Hepatic stellate cell (primary cell): Measurements from ENCODE around the gene TBCK.
"Not testable (repeated sequence)": the region's sequence is repeated elsewhere in the genome, so short reads cannot be mapped to it uniquely, and the experiment has no call there.

ENCODE experiments used
- DNase-seq: peaks from one replicate; pipeline ENCODE4 v3.0.0; 2011; ENCODE audit warnings: low spot score

Gene TBCK

DNA sequence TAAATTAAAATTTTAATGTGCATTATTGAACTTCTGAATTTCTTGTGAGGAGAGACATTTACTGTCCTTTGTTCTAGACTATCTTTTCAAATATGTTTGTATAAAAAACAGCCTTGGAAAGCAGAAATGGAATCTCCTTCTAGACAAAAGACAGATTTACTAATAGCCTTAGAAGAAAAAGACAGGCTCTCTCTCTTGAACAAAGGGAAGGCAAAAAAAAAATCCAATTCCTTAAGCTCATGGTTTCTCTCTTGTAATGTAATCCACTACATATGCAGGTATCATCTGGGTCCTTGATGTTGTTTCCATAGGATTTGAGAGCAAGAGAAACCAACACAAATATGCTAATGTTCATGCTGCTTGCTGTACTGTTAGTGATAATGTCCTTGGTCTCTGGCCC lies 106.0 kb downstream of the TBCK start:
- no peak for DNase-seq

DNA sequence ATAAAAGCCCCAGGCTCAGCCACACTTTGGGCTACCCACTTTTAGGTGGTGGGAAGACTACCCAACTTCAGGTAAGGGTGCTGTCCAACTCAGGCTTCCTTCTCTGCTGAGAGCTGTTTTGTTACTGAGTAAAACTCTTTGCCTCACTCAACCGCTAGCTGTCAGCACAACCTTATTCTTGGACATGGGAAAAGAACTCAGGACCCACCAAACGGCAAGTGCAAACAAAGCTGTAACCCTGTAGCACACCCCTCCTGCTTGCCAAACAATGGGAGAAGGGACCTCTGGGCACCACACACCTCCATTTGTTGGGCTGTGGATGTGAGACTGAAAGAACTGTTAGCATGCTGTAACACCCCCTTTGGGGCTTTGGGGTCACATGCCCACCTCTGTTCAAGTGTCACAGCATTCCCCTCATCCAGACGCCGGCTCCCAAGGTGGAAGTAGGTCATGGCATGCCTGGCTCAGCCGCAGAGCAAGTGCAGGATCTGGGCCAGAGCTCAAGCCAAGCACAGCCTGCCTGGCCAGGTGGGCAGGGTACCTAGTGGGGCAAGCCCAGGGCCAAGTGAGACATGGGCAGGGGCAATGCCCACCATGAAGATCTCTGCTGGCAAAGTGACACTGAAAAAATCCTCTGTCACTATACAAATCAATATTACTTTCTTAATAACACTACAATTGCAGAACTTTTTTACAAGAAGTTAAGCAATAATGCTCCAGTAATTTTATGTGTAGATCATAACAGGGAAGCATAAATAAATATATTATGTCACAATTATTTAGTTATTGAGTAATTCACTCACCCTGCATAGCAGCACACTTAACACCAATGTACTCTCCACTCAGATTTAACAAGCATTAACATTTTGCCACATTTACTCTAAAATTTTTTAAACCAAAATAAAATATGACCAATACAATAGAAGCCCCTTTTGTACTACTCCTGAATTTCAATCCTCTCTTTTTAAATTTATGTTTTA lies 107.2 kb downstream of the TBCK start:
- DNase-seq: no peak

DNA sequence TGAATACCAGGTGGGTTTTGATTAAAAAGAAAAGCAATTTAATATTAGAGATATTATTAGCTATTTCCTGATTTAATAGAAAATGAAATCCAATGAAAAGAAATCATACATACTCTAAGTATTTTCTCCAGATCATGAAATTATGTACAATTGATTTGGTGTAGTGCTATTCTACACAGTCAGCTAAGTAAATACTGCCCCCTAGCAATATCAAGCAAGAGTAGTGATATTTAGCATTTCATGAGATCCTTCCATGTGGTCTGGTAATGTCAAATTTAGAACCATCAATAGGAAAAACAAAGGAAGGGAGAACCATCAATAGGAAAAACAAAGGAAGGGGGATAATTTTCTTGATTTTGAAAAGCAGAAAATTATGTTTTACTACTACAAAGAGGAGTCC lies 114.6 kb downstream of the TBCK start:
- DNase-seq: no peak

DNA sequence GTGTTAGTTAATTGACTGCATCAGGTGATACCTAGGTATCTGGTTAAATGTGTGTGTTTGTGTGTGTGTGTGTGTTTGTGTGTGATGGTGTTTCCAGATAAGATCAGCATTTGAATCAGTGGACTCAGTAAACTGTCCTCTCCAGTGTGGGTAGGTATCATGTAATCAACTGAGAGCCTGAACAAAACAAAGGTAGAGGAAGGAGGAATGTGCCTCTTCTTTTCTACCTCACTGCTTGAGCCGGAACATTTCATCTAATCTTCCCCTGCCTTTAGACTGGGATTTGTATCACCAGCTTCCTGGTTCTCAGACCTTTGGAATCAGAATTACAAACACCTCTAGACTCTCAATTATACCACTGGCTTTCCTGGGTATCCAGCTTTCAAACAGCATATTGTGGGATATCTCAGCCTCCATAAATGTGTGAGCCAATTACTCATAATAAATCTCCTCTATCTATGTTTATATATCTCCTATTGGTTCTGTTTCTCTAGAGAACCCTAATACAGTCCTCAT lies 120.5 kb downstream of the TBCK start:
- no peak for DNase-seq

DNA sequence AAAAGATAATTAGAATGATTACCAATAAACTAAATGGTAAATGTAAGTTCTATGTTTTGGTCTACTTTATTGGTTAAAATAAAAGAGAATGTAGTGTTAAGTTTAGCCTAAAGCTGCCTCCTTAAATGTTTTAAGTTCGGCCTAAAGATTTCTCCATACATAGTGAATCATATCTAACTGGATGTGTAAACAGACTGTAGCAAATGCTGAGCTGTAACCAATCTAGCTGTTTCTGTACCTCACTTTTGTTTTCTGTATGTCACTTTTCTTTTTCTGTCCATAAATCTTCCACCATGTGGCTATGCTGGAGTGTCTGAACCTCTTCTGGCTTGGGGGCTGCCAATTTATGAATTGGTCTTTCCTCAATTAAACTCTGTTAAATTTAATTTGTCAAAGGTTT lies 121.2 kb downstream of the TBCK start:
- no peak for DNase-seq

DNA sequence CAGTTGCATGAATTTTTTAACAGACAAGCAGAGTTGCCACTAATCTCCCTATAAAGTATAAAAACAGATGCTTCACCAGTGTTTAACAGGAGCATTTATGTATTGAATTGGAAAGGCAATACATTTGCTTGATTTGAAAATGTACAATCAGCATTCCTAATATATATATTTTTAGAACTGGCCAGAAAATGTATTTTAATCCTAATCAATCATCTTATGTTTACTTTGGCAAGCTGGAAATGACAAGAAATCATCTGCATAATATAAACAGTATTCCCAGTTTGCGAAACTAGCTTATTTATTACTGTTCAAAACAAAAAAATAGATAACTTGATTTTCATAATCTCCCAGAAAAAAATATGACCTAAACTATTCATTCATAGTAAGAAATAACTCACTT lies 123.9 kb downstream of the TBCK start:
- DNase-seq: no peak

DNA sequence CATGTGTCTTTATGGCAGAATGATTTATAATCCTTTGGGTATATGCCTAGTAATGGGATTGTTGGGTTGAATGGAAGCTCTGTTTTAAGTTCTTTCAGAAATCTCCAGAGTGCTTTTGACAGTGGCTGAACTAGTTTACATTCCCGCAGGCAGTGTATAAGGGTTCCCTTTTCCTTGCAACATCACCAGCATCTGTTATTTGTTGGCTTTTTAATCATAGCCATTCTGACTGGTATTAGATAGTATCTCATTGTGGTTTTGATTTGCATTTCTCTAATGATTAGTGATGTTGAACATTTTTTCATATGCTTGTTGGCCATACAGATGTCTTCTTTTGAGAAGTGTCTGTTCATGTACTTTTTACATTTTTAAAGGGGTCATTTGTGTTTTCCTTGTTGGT lies 129.8 kb downstream of the TBCK start:
- no peak for DNase-seq

DNA sequence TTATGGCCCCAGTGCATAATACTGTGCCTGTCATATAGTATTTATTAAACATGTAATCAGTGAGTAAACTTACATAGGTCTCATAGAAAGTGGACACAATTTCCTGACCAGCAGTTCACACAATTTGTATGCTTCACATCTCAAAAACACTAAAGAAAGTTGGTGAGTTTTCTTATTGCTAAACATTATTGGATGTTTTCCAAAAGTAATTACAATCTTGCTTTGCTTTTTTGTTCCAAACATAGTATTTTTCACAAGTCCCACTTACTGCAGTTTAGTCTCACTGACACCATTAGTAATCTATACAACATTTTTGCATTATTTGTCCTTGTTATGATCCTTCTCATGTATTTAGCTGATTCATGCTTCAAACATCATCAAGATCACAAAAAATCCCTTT lies 132.5 kb downstream of the TBCK start:
- no peak for DNase-seq

DNA sequence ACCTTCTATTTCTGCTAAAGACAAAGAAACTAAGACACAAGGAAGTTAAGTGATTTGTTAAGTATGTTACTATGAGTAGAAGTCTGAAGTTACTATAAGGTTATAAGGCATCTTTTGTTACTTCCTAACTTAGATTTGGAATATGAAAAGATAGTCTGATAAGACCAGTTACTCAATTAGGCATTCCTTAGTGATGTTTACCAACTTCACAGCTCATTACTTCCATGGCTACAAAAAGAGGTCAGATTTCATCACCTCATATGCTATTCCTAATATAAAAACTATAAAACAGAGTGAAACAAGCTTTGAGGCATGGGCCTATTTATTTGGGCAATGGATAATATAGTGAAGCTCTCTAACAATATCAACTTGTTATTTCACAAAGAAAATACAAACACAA lies 143.1 kb downstream of the TBCK start:
- no peak for DNase-seq

DNA sequence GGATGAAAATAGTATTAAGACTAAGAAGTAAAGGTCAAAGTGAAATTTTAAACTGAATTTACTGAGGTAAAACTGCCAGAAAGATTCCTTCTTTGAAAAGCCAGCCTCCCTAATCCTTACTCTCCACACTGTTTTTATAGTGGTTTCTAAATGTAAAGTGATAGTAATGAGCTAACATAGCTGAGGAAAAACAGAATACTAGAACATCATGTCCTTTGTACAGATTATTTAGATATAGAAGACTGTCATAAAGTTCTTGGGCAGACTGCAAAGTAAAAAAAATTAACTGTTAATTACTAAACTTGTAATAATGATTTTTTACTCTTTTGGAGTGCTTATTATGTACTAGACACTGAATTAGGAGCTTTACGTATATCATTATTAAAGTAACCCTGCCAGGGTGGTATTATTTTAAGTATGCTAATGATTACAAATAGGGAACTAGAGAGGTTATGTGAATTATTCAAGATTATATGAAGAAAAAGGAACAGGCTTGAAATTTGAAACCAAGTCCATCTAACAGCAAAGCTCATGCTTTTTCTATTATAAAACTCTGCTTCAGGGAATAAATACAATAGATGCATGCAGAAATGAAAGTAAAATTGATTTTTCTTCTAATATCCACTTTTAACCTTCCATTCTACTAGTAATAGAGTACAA lies 150.5 kb downstream of the TBCK start:
- no peak for DNase-seq

DNA sequence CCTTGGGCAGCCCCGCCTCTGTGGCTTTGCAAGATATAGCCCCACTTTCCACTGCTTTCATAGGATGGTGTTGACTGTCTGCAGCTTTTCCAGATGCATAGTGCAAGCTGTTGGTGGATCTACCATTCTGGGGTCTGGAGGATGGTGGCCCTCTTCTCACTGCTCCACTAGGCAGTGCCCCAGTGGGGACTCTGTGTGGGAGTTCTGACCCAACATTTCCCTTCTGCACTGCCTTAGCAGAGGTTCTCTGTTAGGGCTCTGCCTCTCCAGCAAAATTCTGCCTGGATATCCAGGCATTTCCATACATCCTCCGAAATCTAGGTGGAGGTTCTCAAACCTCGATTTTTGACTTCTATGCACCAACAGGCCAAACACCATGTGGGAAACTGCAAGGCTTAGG lies 153.7 kb downstream of the TBCK start:
- DNase-seq: no peak

DNA sequence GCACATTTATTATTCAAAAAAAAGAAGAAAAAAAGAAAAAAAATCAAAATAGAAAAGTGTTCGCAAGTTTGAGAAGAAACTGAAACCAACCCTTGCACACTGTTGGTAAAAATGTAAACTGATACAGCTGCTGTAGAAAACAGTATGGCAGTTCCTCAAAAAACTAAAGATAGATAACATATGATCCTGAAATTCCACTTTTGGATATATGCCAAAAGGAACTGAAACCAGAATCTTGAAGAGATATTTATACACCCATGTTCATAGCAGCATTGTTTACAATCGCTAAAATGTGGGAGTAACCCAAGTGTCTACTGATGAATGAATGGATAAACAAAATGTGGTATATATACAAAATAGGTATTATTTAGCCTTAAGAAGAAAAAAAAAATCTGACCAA lies 155.4 kb downstream of the TBCK start:
- DNase-seq: no peak

DNA sequence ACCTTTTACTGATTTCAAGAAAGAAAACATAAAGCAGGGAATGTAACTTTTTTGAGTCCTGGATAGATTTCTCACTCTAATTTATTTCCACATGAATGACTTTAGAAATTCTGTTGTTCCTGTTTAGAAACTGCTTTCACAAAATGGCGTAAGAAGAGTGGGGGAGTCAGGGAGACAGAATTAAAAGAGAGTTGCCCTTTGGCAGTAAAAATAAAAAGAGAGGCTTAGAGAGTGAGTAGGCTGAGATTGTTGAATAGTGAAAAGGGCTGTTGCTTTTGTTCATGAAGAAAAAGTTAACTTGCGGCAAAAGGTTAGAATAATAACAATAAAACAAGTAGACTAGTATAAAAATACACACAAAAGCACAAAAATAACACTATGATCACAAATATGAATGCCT lies 166.1 kb downstream of the TBCK start:
- DNase-seq: no peak

DNA sequence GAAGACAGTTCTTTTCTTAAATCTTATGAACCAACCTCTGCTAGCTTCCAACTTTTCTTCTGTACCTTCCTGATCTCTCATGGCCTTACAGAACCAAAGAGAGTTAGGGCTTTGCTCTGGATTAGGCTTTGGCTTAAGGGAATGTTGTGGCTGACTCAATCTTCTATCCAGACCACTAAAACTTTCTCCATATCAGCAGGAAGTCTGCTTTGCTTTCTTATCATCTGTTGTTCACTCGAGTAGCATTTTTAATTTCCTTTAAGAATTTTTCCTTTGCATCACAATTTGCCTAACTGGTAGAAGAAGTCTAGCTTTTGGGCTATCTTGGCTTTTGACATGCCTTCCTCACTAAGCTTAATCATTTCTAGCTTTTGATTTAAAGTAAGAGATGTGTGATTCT lies 167.0 kb downstream of the TBCK start:
- no peak for DNase-seq

DNA sequence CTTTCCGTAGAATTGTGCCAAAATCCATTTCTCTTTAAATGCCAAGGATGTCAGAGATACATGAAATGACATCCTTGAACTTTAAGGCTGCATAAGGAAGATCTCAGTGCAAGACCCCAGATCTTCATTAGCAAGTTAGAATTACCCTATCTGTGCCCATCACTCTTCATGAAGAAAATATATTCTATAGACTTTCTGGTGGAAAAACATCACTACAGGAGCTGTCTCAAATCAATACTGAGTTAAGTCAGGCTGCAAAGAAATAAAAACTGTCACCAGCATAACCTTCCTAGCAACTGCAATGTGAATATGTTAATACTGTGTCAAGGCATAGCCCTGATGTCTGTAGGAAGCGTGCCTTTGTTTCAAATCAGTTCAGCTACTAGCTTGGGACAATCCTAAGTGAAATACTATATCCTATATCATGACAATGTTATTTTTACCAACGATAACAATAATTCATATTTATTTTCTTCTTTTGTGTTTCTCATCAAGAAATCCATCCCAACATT lies 173.3 kb downstream of the TBCK start:
- DNase-seq: no peak

DNA sequence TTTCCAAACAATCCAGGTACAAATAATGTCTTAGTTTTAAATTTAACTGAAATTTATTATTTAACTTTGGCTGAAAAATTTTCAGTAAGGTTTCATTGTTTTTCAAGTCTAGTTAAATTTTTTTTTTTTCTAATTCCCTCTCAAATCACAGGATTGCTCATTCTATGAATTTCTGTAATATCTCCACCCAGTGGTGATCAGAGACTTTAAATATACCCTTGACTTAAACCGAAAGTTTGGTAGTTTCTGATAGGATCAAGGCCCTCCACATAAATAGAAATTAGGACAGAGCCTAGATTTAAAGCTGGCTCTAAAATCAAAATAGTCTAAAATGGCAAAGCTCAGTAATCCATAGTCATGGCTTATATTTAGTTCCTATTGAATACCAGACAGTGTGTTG lies 175.4 kb downstream of the TBCK start:
- DNase-seq: no peak

DNA sequence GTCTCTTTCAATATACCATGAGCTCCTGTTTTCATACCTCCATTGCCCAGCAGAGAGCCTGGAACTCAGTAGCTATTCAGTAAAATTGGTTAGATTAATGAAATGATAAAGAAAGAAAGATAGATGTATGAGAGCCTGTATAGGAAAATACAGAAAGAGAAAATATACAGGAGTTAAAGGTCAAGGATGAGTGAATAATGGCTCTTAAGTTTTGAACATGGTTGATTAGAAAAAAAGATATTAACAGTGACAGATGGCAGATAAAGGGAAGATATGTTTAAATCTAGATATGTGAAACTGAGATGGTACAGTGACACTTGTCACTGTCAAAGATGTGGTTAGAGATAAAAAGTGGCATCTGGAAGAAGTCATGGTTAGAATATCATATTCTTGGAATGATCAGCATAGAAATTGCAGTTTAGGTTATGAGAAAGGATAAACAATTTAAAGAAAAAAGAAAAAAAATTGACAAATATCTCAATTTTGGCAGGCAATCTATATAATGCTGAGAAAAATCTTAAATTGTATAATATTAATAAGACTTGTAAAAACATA lies 179.2 kb downstream of the TBCK start:
- DNase-seq: no peak

DNA sequence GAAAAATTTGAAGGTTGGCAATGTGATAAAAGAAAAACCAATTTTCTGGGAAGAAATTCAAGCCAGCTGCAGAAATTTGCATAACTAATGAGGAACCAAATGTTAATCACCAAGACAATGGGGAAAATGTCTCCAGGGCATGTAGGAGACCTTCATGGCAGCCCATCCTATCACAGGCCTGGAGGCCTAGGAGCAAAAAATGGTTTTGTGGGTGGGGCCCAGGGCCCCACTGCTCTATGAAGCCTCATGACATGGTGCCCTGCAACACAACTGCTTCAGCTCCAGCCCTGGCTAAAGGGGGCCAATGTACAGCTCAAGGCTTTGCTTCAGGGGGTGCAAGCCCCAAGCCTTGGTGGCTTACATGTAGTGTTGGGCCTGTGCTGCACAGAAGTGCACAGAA lies 184.0 kb downstream of the TBCK start:
- no peak for DNase-seq

DNA sequence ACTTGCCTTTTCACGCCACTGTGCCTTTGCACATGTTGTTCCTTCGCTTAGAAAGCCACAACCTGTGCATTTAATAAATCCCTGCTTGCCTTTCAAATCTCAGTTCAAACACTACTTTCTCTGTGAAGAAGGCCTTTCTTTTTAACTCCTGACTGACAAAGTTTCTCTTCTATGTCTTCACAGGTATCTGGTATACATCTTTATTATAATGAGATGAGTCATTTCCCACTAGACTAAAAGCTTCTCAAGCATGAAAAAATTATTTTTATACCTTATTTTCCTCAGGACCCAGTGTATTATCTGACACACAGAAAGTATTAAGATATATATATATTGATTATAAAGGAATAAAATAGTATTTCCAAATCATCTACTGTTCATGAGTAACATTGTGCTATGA lies 189.9 kb downstream of the TBCK start:
- no peak for DNase-seq

DNA sequence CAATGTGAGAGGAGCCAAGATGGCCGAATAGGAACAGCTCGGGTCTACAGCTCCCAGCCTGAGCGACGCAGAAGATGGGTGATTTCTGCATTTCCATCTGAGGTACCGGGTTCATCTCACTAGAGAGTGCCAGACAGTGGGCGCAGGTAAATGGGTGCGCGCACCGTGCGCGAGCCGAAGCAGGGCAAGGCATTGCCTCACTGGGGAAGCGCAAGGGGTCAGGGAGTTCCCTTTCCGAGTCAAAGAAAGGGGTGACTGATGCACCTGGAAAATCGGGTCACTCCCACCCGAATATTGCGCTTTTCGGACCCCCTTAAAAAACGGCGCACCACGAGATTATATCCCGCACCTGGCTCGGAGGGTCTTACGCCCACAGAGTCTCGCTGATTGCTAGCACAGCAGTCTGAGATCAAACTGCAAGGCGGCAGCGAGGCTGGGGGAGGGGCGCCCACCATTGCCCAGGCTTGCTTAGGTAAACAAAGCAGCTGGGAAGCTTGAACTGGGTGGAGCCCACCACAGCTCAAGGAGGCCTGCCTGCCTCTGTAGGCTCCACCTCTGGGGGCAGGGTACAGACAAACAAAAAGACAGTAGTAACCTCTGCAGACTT lies 196.0 kb downstream of the TBCK start:
- not testable (repeated sequence) for DNase-seq

DNA sequence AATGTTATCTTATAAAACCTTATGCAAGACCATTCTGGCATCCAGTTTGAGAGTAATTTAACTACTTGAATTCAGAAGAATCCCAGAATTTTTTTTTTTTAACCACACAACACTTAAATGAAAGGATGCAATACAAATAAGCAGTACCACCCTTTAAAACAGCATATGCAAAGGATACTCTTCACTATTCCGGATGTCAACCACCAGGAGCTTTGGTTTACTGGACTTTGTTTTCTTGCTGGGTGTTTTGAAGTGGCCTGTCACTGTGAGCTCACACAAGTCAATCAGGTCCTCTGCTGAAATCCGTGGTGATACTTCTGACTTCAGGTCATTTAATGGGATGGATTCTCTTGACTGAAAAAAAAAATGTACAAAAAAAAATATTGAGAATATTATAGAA lies 200.0 kb downstream of the TBCK start:
- DNase-seq: no peak

DNA sequence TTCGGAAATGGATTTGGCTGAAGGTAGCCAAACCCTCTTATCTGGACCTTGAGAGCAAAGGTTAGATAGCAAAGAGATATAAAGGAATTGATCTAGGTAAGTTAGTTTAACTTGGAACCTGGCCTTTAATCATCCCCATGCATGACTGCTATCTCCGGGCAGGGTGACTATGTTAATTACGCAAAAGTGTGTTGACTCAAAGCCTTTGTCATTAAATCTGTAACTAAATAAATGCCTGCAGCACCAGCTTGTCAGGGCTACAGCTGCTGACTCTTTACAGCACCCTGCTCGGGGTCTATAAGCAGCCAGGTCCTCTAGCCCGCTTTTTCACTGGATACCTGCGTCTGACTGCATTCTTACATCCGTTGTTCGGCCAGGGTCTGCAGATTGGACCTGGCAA lies 201.7 kb downstream of the TBCK start:
- no peak for DNase-seq
